Uterus (tissue), 4 donors: ENCODE results near the gene HYCC1. TPM values are rescaled to one million over a fixed set of nuclear protein-coding genes. Genes with fewer than 3 reads are reported as not detected.
"Not testable (repeated sequence)": the region's sequence is repeated elsewhere in the genome, so short reads cannot be mapped to it uniquely, and the experiment has no call there.

Source experiments
- DNase-seq, 2 donors: peaks; one replicate each; pipeline ENCODE4 v3.0.0-alpha.2; 2019 to 2020
- H3K27ac ChIP-seq, 2 donors: fragments of 200-600 bp; sonication (generic); 1 replicate in 1 of 2; 2 replicates in 1 of 2; pipeline ENCODE4 v1.5.1; 2016 to 2018
- H3K27me3 ChIP-seq, 2 donors: fragments of 200-600 bp; sonication (generic); one replicate each; pipeline ENCODE4 v1.5.1; 2018 to 2019; ENCODE audit warnings: control low read depth in 1 of 2
- H3K36me3 ChIP-seq, 2 donors: fragments of 200-600 bp; sonication (generic); one replicate each; pipeline ENCODE4 v1.5.1; 2019; ENCODE audit warnings: control low read depth in 1 of 2
- H3K4me1 ChIP-seq, 2 donors: fragments of 200-600 bp; sonication (generic); one replicate each; pipeline ENCODE4 v1.5.1; 2018 to 2019; ENCODE audit warnings: control low read depth in 1 of 2
- H3K4me3 ChIP-seq, 2 donors: fragments of 200-600 bp; sonication (generic); 1 replicate in 1 of 2; 2 replicates in 1 of 2; pipeline ENCODE4 v1.5.1; 2018 to 2019; ENCODE audit warnings: mild to moderate bottlenecking in 1 of 2
- H3K9me3 ChIP-seq, 2 donors: fragments of 200-600 bp; sonication (generic); one replicate each; pipeline ENCODE4 v1.5.1; 2019; ENCODE audit warnings: control low read depth in 1 of 2
- POLR2A ChIP-seq, 2 donors: fragments of 450-650 bp; IDR thresholded peaks; one replicate each; pipeline ENCODE4 v1.6.1; 2016; ENCODE audit warnings: antibody characterized with exemption in 2 of 2, mild to moderate bottlenecking in 1 of 2, moderate library complexity in 1 of 2
- intact Hi-C: fragments of 100-400 bp; cut with DNase I; formaldehyde crosslinking; loops from one replicate; pipeline ENCODE4 v1.15.1; 2023; ENCODE audit warnings: low total_unique reads
- total RNA-seq, 4 donors: library from RNA; depleted of rRNA in 3 of 4; stranded (reverse); fragments of >200 nt in 3 of 4; gene quantifications; one replicate each; pipeline versions ENCODE4 v1.1.0 to v1.2.4, GENCODE V29; 2014 to 2023
- TF ChIP-seq, protein P1 (sequence below), 4 experiments: fragments of 200-600 bp in 2 of 4; fragments of 450-650 bp in 2 of 4; sonication (generic) in 2 of 4; IDR thresholded peaks; one replicate each; pipeline ENCODE4 v1.5.1; 2016 to 2019; ENCODE audit warnings: antibody characterized with exemption in 4 of 4, mild to moderate bottlenecking in 2 of 4, moderate library complexity in 1 of 4
- donor health status: DM: yes; HTN: yes; CAD: no.

The HYCC1 gene
- 10 to 100 TPM; 25.0 to 89.0 (median 46.8) TPM for total RNA-seq

DNA sequence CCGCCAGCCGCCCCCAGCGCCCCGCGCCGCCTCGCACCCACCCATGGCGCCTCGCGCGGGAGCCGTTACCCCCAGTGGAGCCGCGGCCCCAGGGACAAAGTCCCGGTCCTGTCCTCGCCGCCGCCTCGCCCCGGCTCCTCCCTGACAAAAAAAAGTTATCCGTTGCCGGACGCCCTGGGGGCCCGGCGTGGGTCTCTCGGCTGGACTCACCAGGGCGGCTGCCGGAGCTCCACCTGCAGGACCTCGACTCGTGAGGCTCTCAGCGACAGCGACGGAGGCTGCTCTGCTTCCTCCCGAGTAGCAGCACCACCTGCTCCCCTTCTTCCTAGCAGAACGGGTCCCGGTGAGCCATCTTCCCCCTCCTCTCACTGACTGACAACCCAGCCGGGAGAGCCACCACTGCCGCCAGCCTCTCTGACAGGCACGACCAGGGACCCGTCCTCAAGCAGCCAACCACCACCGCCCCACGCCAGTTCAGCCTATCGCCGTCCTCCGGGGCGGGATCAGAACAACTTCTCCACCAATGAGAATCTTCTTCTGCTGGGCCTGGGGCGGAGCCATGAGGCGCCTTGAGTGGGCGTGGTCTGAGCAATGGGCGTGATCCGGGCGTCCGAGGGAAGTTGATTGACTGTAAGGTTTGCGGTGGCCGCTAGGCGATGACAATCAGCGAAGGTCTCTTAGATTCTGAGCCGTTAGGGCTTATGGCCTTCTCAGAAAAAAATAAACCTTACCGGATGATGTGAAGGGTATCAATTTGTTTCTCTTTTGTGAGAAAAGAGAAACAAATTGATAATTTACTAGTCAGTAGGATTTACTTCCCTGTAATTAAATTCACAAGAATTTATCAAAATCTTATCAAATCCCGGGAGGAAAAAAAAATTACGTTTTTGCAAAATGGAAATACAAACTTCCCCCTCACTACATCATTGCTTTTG, at the start of gene HYCC1:
Gene HYCC1, minus strand, starts transcription at position 416 of the 935 bp plus-strand sequence. CDS start 23,019 bp downstream, outside the sequence.
- H3K9me3 ChIP-seq, result no peaks in the 10 kb centered on the region
- DNase-seq, result peak; percentile 99
- peaks cover 0 to 9% of the 10 kb centered on the region in 2 donors for H3K4me1 ChIP-seq
- H3K27me3 ChIP-seq, result no peaks in the 10 kb centered on the region
- TF ChIP-seq POLR2A (IDR thresholded peaks at IDR 0.05), result peak; percentile 95 to 100
- TF ChIP-seq, protein P1, sequence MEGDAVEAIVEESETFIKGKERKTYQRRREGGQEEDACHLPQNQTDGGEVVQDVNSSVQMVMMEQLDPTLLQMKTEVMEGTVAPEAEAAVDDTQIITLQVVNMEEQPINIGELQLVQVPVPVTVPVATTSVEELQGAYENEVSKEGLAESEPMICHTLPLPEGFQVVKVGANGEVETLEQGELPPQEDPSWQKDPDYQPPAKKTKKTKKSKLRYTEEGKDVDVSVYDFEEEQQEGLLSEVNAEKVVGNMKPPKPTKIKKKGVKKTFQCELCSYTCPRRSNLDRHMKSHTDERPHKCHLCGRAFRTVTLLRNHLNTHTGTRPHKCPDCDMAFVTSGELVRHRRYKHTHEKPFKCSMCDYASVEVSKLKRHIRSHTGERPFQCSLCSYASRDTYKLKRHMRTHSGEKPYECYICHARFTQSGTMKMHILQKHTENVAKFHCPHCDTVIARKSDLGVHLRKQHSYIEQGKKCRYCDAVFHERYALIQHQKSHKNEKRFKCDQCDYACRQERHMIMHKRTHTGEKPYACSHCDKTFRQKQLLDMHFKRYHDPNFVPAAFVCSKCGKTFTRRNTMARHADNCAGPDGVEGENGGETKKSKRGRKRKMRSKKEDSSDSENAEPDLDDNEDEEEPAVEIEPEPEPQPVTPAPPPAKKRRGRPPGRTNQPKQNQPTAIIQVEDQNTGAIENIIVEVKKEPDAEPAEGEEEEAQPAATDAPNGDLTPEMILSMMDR (IDR thresholded peaks at IDR 0.05), result peak; percentile 54 to 69 (median 65)
- peak within 1 kb of the TSS; percentile 85 to 86 for H3K27ac ChIP-seq
- intact Hi-C loops, result no loop called here
- no peaks in the 10 kb centered on the region for H3K36me3 ChIP-seq
- H3K4me3 ChIP-seq, result peak within 1 kb of the TSS; percentile 78 to 95

DNA sequence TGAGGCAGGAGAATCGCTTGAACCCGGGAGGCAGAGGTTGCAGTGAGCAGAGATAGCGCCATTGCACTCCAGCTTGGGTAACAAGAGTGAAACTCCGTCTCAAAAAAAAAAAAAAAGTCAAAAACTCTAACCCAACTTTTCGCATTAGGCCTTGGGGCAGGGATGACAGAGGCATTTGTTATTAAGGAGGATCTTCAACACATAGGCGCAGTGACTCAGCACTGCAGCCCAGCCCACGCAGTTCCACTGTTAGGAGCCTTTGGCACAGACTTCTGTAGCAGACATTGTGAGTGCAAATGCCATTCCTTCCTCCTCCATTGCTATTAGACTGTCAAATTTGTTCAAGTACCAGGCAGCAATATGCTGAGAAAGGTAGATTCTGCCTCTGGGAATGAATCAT, 48.5 kb upstream of the HYCC1 start:
- intact Hi-C loops, result no loop called here
- Histone ChIP-seq H3K4me3 (no peak overlapping the region), H3K4me1 (no peaks in the 10 kb centered on the region), H3K27ac (no peak overlapping the region), H3K9me3 (no peaks in the 10 kb centered on the region), H3K36me3 (no peaks in the 10 kb centered on the region), H3K27me3 (no peaks in the 10 kb centered on the region)
- no peak for TF ChIP-seq POLR2A (IDR thresholded peaks at IDR 0.05)
- peak in 1 of 2 donors; percentile 28 for DNase-seq

DNA sequence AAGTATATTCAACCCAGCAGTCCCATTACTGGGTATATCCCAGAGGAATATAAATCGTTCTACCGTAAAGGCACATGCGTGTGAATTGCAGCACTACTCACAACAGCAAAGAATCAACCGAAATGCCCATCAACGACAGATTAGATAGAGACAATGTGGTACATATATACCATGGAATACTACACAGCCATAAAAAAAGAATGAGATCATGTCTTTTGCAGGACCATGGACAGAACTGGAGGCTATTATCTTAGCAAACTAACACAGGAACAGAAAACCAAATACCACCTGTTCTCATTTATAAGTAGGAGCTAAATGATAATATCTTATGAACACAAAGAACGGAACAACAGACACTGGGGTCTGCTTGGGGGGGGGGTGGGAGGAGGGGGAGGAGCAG, 47.4 kb upstream of the HYCC1 start:
- no peak for DNase-seq
- intact Hi-C loops, result no loop called here

DNA sequence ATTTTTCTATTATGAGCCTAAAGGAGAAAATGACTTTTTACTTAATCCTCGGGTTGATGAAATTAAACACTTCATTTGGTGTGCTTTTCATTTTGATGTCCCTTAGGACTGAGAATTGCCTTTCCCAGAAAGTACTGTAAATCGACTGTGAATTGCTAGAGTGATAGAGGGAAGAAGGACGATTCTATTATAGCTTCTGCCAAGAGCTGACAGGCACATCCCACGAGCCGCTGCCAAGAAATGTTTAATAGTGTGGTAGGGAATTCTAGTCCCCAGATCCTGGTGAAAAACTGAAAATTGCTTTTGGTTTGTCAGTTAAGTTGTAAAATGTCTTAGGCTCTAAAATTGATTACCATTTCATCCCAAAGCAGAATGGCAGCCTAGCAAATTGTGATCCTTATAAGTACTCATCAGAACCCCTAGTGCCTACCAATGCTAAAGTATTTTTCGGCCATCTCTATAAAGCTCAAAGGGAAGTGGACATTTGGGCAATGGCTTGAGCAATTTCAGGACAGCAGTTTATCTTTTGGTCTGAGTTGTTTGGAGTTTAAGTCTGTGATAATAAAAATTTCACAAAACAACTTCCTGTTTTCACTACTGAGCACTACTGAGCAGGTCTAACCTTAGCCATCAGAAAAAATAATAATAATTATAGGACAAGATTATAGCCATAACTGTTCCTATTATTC, 44.6 kb upstream of the HYCC1 start:
- Histone ChIP-seq H3K27ac (no peak overlapping the region), H3K9me3 (no peaks in the 10 kb centered on the region), H3K27me3 (no peaks in the 10 kb centered on the region), H3K4me1 (no peaks in the 10 kb centered on the region), H3K36me3 (no peaks in the 10 kb centered on the region), H3K4me3 (no peak overlapping the region)
- DNase-seq, result no peak
- intact Hi-C loops, result loop anchor here (10.0 kb wide), 1 partner anchor 504 kb away; no protein-coding TSS in a partner anchor
- no peak for TF ChIP-seq POLR2A (IDR thresholded peaks at IDR 0.05)
- TF ChIP-seq, protein P1 (IDR thresholded peaks at IDR 0.05), result no peak

More for the DNA sequence above, 47.4 kb upstream of the HYCC1 start:
- no peak for TF ChIP-seq POLR2A (IDR thresholded peaks at IDR 0.05)
- TF ChIP-seq, protein P1 (IDR thresholded peaks at IDR 0.05), result no peak
- Histone ChIP-seq H3K27ac (no peak overlapping the region), H3K9me3 (no peaks in the 10 kb centered on the region), H3K4me3 (no peak overlapping the region), H3K27me3 (no peaks in the 10 kb centered on the region), H3K36me3 (no peaks in the 10 kb centered on the region), H3K4me1 (no peaks in the 10 kb centered on the region)

DNA sequence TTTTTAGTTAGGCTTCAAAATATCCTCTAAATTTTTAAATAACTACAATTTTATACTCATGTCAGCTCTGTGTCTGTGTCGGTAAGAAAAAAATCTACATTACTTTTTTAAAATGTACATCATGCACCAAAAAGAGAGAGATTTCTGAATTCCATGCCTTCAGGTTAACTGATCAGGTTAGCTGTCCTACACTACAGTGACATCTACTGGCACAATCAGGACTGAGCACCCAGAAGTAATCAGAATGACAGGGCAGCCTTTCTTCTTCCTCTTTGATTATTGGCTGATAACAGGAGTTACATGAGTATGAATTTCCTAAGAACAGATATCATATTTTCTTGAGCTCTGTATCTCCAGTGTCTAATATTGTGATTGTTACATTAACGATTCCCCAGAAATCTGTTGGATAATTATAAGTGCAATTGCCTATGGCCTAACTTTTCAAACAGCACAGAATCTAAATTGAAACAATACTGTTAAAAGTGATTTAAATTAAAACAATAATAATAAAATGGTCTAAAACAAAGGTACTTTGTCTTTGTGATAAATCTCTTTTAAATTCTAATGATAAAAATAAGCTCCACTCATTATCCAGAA, 41.8 kb upstream of the HYCC1 start:
- no peak overlapping the region for H3K4me3 ChIP-seq
- H3K36me3 ChIP-seq, result no peaks in the 10 kb centered on the region
- no peak for TF ChIP-seq POLR2A (IDR thresholded peaks at IDR 0.05)
- TF ChIP-seq, protein P1 (IDR thresholded peaks at IDR 0.05), result peak; percentile 78 to 87 (median 87)
- no peaks in the 10 kb centered on the region for H3K9me3 ChIP-seq
- H3K27me3 ChIP-seq, result no peaks in the 10 kb centered on the region
- H3K27ac ChIP-seq, result no peak overlapping the region
- DNase-seq, result peak in 1 of 2 donors; percentile 43
- H3K4me1 ChIP-seq, result no peaks in the 10 kb centered on the region
- intact Hi-C loops, result loop anchor here (10.0 kb wide), 1 partner anchor 501 kb away; no protein-coding TSS in a partner anchor

DNA sequence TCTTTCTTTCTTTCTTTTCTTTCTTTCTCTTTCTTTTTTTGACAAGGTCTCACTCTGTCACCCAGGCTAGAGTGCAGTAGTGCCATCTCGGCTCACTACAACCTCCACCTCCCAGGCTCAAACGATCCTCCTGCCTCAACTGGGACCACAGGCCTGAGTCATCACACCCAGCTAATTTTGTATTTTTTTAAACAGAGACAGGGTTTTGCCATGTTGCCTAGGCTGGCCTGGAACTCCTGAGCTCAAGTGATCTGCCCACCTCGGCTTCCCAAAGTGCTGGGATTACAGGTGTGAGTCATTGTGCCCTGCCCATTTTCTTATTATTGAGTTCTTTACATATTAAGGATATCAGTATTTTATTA, 37.2 kb upstream of the HYCC1 start:
- not testable (repeated sequence) for H3K27ac ChIP-seq, DNase-seq, H3K4me3 ChIP-seq, H3K27me3 ChIP-seq, H3K4me1 ChIP-seq, H3K9me3 ChIP-seq, H3K36me3 ChIP-seq
- intact Hi-C loops, result loop anchor here (10.0 kb wide), 1 partner anchor 496 kb away; no protein-coding TSS in a partner anchor

DNA sequence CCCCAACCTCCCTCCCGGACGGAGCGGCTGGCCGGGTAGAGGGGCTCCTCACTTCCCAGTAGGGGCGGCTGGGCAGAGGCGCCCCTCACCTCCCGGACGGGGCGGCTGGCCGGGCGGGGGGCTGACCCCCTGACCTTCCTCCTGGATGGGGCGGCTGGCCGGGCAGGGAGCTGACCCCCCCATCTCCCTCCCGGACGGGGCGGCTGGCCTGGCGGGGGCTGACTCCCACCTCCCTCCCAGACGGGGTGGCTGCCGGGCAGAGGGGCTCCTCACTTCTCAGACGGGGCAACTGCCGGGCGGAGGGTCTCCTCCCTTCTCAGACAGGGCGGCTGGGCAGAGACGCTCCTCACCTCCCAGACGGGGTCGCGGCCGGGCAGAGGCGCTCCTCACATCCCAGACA, 32.4 kb upstream of the HYCC1 start:
- H3K36me3 ChIP-seq, H3K4me3 ChIP-seq, intact Hi-C loops, H3K9me3 ChIP-seq, H3K27me3 ChIP-seq, H3K4me1 ChIP-seq, H3K27ac ChIP-seq, DNase-seq: not testable (repeated sequence)

DNA sequence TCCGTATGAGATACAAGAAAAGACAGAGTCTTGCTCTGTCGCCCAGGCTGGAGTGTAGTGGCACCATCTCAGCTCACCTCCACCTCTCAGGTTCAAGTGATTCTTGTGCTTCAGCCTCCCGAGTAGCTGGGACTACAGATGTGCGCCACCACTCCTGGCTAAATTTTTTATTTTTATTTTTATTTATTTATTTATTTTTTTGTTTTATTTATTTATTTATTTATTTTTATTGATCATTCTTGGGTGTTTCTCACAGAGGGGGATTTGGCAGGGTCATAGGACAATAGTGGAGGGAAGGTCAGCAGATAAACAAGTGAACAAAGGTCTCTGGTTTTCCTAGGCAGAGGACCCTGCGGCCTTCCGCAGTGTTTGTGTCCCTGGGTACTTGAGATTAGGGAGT, 31.2 kb upstream of the HYCC1 start:
- DNase-seq, H3K4me3 ChIP-seq, H3K27me3 ChIP-seq, H3K9me3 ChIP-seq, H3K36me3 ChIP-seq, H3K27ac ChIP-seq, H3K4me1 ChIP-seq, intact Hi-C loops: not testable (repeated sequence)
